Right renal cortex interstitium (tissue), 3 donors: ENCODE data around the gene SNX7. TPM values are rescaled to one million over a fixed set of nuclear protein-coding genes. Genes with fewer than 3 reads are reported as not detected.

Experiments
- DNase-seq, 3 donors: peaks; one replicate each; pipeline ENCODE4 v3.0.0-alpha.2; 2013; ENCODE audit warnings: low read depth in 3 of 3, low spot score in 2 of 3
- polyA plus RNA-seq, 3 donors: library from polyadenylated mRNA; unstranded; fragments of 120-200 nt; gene quantifications; one replicate each; pipeline ENCODE4 v1.2.1, GENCODE V29; 2013; ENCODE audit not compliant: insufficient read length in 3 of 3

SNX7 gene
- polyA plus RNA-seq, 3 donors: 35.6 to 48.5 (median 48.3) TPM

- DNase-seq: no peak
Observed at GRCh38 chr1:98763488-98764150, 102.1 kb downstream of the SNX7 start.

- no peak for DNase-seq
Observed at GRCh38 chr1:98764485-98764884, 103.0 kb downstream of the SNX7 start.

- DNase-seq: no peak
Observed at GRCh38 chr1:98766255-98766654, 104.7 kb downstream of the SNX7 start.

GRCh38 chr1:98769162-98769561 lies 107.6 kb downstream of the SNX7 start:
- no peak for DNase-seq

GRCh38 chr1:98781906-98782305 lies 120.4 kb downstream of the SNX7 start:
- DNase-seq: no peak

GRCh38 chr1:98783821-98784220 lies 122.3 kb downstream of the SNX7 start:
- DNase-seq: no peak

- no peak for DNase-seq
Observed at GRCh38 chr1:98791498-98791897, 130.0 kb downstream of the SNX7 start.

- no peak for DNase-seq
Observed at GRCh38 chr1:98792123-98792522, 130.6 kb downstream of the SNX7 start.

- no peak for DNase-seq
Observed at GRCh38 chr1:98793136-98793535, 131.6 kb downstream of the SNX7 start.

GRCh38 chr1:98794196-98794886 lies 132.8 kb downstream of the SNX7 start:
- DNase-seq: peak; percentile 37 to 47 (median 43)

- no peak for DNase-seq
Observed at GRCh38 chr1:98796049-98796448, 134.5 kb downstream of the SNX7 start.

GRCh38 chr1:98797506-98797905 lies 136.0 kb downstream of the SNX7 start:
- no peak for DNase-seq
